ENCODE data around the gene SLC4A1AP. TPM values are rescaled to one million over a fixed set of nuclear protein-coding genes. Genes with fewer than 3 reads are reported as not detected.

Gene SLC4A1AP
- total and polyA plus RNA-seq, 2 of the 13 experiments (the other 11 are each of a cell fraction or from before 2014, with no cell fraction given) = 15.3 to 44.6 TPM

DNA sequence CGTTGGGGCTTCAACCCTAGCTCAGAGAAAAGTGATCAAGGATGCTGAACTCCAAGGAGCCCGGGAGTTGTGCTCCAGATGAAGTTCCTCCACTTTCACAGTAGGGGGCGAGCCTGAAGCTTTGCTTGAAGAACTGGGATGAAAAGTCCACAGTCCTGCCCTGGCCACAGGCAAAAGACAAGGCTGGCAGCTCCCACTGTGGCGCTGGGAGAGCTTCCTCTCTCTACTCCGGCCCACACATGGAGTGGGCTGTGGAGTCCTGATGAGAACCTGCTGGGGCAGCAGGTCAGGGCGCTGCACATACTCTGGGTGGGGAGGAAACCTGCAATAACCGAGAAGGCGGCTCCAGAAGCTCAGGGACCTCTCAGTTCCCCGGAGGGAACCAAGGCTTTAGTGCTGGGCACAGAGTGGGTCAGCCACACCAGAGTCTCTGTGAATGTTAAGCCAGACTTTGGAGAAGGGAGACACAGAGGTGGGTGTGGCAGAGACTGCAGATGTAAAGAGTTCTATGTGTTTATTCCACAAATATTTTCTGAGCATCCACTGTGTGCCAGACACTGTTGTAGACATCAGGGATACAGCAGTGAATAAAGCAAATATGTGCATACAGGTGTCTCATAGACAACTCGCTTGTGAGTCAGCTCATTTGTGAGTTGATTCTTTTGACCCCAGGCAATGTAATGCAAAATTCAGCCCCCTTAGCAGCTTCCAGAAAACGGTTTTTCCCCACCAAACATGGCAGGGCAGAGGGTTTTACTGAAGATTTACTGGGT is 59.9 kb downstream of the SLC4A1AP start (continued):
- TF ChIP-seq, protein P1, sequence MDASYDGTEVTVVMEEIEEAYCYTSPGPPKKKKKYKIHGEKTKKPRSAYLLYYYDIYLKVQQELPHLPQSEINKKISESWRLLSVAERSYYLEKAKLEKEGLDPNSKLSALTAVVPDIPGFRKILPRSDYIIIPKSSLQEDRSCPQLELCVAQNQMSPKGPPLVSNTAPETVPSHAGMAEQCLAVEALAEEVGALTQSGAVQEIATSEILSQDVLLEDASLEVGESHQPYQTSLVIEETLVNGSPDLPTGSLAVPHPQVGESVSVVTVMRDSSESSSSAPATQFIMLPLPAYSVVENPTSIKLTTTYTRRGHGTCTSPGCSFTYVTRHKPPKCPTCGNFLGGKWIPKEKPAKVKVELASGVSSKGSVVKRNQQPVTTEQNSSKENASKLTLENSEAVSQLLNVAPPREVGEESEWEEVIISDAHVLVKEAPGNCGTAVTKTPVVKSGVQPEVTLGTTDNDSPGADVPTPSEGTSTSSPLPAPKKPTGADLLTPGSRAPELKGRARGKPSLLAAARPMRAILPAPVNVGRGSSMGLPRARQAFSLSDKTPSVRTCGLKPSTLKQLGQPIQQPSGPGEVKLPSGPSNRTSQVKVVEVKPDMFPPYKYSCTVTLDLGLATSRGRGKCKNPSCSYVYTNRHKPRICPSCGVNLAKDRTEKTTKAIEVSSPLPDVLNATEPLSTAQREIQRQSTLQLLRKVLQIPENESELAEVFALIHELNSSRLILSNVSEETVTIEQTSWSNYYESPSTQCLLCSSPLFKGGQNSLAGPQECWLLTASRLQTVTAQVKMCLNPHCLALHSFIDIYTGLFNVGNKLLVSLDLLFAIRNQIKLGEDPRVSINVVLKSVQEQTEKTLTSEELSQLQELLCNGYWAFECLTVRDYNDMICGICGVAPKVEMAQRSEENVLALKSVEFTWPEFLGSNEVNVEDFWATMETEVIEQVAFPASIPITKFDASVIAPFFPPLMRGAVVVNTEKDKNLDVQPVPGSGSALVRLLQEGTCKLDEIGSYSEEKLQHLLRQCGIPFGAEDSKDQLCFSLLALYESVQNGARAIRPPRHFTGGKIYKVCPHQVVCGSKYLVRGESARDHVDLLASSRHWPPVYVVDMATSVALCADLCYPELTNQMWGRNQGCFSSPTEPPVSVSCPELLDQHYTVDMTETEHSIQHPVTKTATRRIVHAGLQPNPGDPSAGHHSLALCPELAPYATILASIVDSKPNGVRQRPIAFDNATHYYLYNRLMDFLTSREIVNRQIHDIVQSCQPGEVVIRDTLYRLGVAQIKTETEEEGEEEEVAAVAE (CRISPR knock-in tag; IDR thresholded peaks at IDR 0.05; ENCODE audit: borderline replicate concordance) = no peak
- TF ChIP-seq ZNF660 (CRISPR knock-in tag; IDR thresholded peaks at IDR 0.05; ENCODE audit: borderline replicate concordance, low read depth) (no peak), GABPB1 (CRISPR knock-in tag; IDR thresholded peaks at IDR 0.05) (peak; percentile 25), DMAP1 (CRISPR knock-in tag; IDR thresholded peaks at IDR 0.05) (0 out of 2 replicates have a peak, but pooled peaks have one; percentile 15), ZNF768 (CRISPR knock-in tag; IDR thresholded peaks at IDR 0.05) (0 out of 2 replicates have a peak, but pooled peaks have one; percentile 38), ZSCAN20 (CRISPR knock-in tag; IDR thresholded peaks at IDR 0.05; ENCODE audit: borderline replicate concordance) (peak; percentile 47; the same call in 1 of the 2 replicates), ZNF619 (CRISPR knock-in tag; IDR thresholded peaks at IDR 0.05) (peak; percentile 81; the same call in 1 of the 2 replicates), MYC (CRISPR knock-in tag; IDR thresholded peaks at IDR 0.05; ENCODE audit: borderline replicate concordance) (peak; percentile 25; the same call in 1 of the 2 replicates), ZNF777 (CRISPR knock-in tag; IDR thresholded peaks at IDR 0.05) (no peak), PHF21A (CRISPR knock-in tag; IDR thresholded peaks at IDR 0.05) (peak; percentile 48), BRD4 (CRISPR knock-in tag; IDR thresholded peaks at IDR 0.05) (peak; percentile 71; the same call in 1 of the 2 replicates), ZNF572 (CRISPR knock-in tag; IDR thresholded peaks at IDR 0.05) (no peak)
- TF ChIP-seq, protein P2, sequence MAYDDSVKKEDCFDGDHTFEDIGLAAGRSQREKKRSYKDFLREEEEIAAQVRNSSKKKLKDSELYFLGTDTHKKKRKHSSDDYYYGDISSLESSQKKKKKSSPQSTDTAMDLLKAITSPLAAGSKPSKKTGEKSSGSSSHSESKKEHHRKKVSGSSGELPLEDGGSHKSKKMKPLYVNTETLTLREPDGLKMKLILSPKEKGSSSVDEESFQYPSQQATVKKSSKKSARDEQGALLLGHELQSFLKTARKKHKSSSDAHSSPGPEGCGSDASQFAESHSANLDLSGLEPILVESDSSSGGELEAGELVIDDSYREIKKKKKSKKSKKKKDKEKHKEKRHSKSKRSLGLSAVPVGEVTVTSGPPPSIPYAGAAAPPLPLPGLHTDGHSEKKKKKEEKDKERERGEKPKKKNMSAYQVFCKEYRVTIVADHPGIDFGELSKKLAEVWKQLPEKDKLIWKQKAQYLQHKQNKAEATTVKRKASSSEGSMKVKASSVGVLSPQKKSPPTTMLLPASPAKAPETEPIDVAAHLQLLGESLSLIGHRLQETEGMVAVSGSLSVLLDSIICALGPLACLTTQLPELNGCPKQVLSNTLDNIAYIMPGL (CRISPR knock-in tag; IDR thresholded peaks at IDR 0.05; ENCODE audit: borderline replicate concordance in 1 of 2, low read depth in 1 of 2) = peak; percentile 68 to 81
- TF ChIP-seq, protein P3, sequence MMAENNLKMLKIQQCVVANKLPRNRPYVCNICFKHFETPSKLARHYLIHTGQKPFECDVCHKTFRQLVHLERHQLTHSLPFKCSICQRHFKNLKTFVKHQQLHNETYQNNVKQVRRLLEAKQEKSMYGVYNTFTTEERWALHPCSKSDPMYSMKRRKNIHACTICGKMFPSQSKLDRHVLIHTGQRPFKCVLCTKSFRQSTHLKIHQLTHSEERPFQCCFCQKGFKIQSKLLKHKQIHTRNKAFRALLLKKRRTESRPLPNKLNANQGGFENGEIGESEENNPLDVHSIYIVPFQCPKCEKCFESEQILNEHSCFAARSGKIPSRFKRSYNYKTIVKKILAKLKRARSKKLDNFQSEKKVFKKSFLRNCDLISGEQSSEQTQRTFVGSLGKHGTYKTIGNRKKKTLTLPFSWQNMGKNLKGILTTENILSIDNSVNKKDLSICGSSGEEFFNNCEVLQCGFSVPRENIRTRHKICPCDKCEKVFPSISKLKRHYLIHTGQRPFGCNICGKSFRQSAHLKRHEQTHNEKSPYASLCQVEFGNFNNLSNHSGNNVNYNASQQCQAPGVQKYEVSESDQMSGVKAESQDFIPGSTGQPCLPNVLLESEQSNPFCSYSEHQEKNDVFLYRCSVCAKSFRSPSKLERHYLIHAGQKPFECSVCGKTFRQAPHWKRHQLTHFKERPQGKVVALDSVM (CRISPR knock-in tag; IDR thresholded peaks at IDR 0.05) = peak; percentile 31; the same call in 1 of the 2 replicates
- TF ChIP-seq, protein P4, sequence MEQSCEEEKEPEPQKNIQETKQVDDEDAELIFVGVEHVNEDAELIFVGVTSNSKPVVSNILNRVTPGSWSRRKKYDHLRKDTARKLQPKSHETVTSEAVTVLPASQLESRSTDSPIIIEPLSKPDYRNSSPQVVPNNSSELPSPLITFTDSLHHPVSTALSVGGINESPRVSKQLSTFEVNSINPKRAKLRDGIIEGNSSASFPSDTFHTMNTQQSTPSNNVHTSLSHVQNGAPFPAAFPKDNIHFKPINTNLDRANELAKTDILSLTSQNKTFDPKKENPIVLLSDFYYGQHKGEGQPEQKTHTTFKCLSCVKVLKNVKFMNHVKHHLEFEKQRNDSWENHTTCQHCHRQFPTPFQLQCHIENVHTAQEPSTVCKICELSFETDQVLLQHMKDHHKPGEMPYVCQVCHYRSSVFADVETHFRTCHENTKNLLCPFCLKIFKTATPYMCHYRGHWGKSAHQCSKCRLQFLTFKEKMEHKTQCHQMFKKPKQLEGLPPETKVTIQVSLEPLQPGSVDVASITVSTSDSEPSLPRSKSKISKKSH (CRISPR knock-in tag; IDR thresholded peaks at IDR 0.05; ENCODE audit: borderline replicate concordance) = 0 out of 2 replicates have a peak, but pooled peaks have one; percentile 35
- TF ChIP-seq, protein P5, sequence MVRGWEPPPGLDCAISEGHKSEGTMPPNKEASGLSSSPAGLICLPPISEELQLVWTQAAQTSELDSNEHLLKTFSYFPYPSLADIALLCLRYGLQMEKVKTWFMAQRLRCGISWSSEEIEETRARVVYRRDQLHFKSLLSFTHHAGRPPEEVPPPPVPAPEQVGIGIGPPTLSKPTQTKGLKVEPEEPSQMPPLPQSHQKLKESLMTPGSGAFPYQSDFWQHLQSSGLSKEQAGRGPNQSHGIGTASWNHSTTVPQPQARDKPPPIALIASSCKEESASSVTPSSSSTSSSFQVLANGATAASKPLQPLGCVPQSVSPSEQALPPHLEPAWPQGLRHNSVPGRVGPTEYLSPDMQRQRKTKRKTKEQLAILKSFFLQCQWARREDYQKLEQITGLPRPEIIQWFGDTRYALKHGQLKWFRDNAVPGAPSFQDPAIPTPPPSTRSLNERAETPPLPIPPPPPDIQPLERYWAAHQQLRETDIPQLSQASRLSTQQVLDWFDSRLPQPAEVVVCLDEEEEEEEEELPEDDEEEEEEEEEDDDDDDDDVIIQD (CRISPR knock-in tag; IDR thresholded peaks at IDR 0.05; ENCODE audit: low read depth) = peak; percentile 62; the same call in 1 of the 2 replicates

Measured in HepG2 (cell line).